ENCODE results near the gene MEF2D. TPM values are rescaled to one million over a fixed set of nuclear protein-coding genes. Genes with fewer than 3 reads are reported as not detected.

MEF2D gene
- total RNA-seq, 1 experiment from 2014 or later, result 33.5 TPM

- TF ChIP-seq EZH2 (IDR thresholded peaks at IDR 0.05; ENCODE audit: low read depth), result no peak
- no peak for TF ChIP-seq CTCF (conservative IDR thresholded peaks at IDR 0.05)
- peaks cover 26% of the 10 kb centered on the region for H3K79me2 ChIP-seq (ENCODE audit: low read depth)
- peaks cover 10% of the 10 kb centered on the region for H3K27me3 ChIP-seq (ENCODE audit: insufficient read depth, low read depth)
- H2AFZ ChIP-seq, result no peak overlapping the region
- peaks cover 29% of the 10 kb centered on the region for H3K4me1 ChIP-seq (replicated peaks; ENCODE audit: insufficient read depth)
- peaks cover 9% of the 10 kb centered on the region; the same call in 1 of the 2 replicates for H3F3A ChIP-seq (ENCODE audit: insufficient read depth, low read depth)
- CTCF ChIA-PET, result interaction anchor here (0.5 to 1.1 kb wide), 5 partner anchors 22 to 181 kb away, joined by 3 to 5 read pairs (median 4); no protein-coding TSS in a partner anchor
- no peak overlapping the region for H3K4me3 ChIP-seq
- no peak overlapping the region for H3K27ac ChIP-seq
- no peaks in the 10 kb centered on the region for H3K9me2 ChIP-seq (ENCODE audit: insufficient read depth)
- no peaks in the 10 kb centered on the region for H4K20me1 ChIP-seq (ENCODE audit: insufficient read depth)
- POLR2A ChIA-PET (ENCODE audit: unreplicated experiment), result no interaction called here
- no peaks in the 10 kb centered on the region for H3K36me3 ChIP-seq (ENCODE audit: low read depth)
- H3K4me2 ChIP-seq, result no peak overlapping the region
- intact Hi-C loops (cut with micrococcal nuclease; ENCODE audit: unreplicated experiment), result no loop called here
- BruUV-seq (replicated peaks), result no TSS peak
- no peak for DNase-seq
- H3K9me3 ChIP-seq (ENCODE audit: insufficient read depth, low read depth), result no peaks in the 10 kb centered on the region
These were observed 76.9 kb downstream of the MEF2D start for GRCh38 chr1:156423422-156424352.

- intact Hi-C loops (cut with micrococcal nuclease; ENCODE audit: unreplicated experiment), result no loop called here
- peaks cover 31% of the 10 kb centered on the region for H3K4me1 ChIP-seq (replicated peaks; ENCODE audit: insufficient read depth)
- H3K4me3 ChIP-seq, result no peak overlapping the region
- H3F3A ChIP-seq (ENCODE audit: insufficient read depth, low read depth), result peaks cover 9% of the 10 kb centered on the region; the same call in 1 of the 2 replicates
- H3K9me3 ChIP-seq (ENCODE audit: insufficient read depth, low read depth), result no peaks in the 10 kb centered on the region
- BruUV-seq (replicated peaks), result no TSS peak
- no peaks in the 10 kb centered on the region for H3K9me2 ChIP-seq (ENCODE audit: insufficient read depth)
- peak overlapping the region; percentile 80 for H3K4me2 ChIP-seq
- ChIA-PET CTCF (interaction anchor here (0.5 to 1.2 kb wide), 5 partner anchors 23 to 182 kb away, joined by 3 to 8 read pairs (median 4); no protein-coding TSS in a partner anchor), POLR2A (ENCODE audit: unreplicated experiment) (interaction anchor here (0.7 to 0.9 kb wide), 2 partner anchors 212 to 306 kb away, joined by 3 to 4 read pairs; no protein-coding TSS in a partner anchor)
- no peaks in the 10 kb centered on the region for H3K27me3 ChIP-seq (ENCODE audit: insufficient read depth, low read depth)
- TF ChIP-seq EZH2 (IDR thresholded peaks at IDR 0.05; ENCODE audit: low read depth) (no peak), CTCF (conservative IDR thresholded peaks at IDR 0.05) (no peak)
- H3K36me3 ChIP-seq (ENCODE audit: low read depth), result no peaks in the 10 kb centered on the region
- peaks cover 34% of the 10 kb centered on the region for H3K79me2 ChIP-seq (ENCODE audit: low read depth)
- H3K27ac ChIP-seq, result no peak overlapping the region
- no peaks in the 10 kb centered on the region for H4K20me1 ChIP-seq (ENCODE audit: insufficient read depth)
- peak; percentile 46 to 64 for DNase-seq
- no peak overlapping the region for H2AFZ ChIP-seq
These were observed 77.9 kb downstream of the MEF2D start for GRCh38 chr1:156422602-156423091.

DNA sequence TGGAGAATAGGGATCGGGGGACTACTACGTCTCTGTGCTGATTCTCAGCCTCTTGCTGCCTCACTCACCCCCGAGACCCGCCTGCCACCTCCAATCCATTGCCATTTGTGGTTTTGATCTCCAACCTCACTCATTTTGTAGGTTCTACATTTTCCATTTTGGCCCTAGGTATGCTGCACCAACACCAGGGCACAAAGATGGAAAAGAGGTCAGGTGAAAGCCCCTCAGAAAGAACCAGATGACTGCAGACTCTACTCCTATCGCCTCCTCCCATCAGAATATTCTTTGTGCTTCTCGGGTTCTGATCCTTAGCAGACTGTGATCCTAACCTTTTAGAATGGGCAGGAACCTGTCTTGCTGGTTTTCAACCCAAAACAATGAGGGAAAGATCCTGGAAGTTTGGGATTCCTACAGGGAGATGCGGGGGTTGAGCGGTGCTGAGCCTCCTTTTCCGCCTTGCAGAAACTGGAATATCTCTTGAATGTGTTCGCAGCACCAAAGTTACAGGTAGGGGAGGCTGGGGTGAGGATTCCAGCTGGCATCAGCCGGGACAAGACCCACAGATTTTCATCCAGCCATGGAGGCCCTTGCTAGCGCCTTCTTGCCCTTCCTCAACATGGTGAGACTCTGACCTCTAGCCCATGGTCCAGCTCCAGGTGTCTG lies 78.5 kb downstream of the MEF2D start:
- Histone ChIP-seq H3K9me2 (ENCODE audit: insufficient read depth) (no peaks in the 10 kb centered on the region), H3K27me3 (ENCODE audit: insufficient read depth, low read depth) (no peaks in the 10 kb centered on the region), H3K36me3 (ENCODE audit: low read depth) (peaks cover under 1% of the 10 kb centered on the region; the same call in 1 of the 2 replicates), H3K4me1 (replicated peaks; ENCODE audit: insufficient read depth) (peaks cover 31% of the 10 kb centered on the region), H3K4me2 (peak overlapping the region; percentile 80), H3K27ac (no peak overlapping the region), H3F3A (ENCODE audit: insufficient read depth, low read depth) (peaks cover 9% of the 10 kb centered on the region; the same call in 1 of the 2 replicates), H3K9me3 (ENCODE audit: insufficient read depth, low read depth) (no peaks in the 10 kb centered on the region), H3K4me3 (peak overlapping the region; percentile 84), H4K20me1 (ENCODE audit: insufficient read depth) (no peaks in the 10 kb centered on the region), H2AFZ (peak overlapping the region; percentile 86), H3K79me2 (ENCODE audit: low read depth) (peaks cover 35% of the 10 kb centered on the region)
- CTCF ChIA-PET, result interaction anchor here (0.8 to 1.2 kb wide), 3 partner anchors 24 to 36 kb away, joined by 4 to 8 read pairs (median 5); no protein-coding TSS in a partner anchor
- intact Hi-C loops (cut with micrococcal nuclease; ENCODE audit: unreplicated experiment), result no loop called here
- BruUV-seq (replicated peaks), result TSS peak; percentile 34
- no peak for TF ChIP-seq CTCF (conservative IDR thresholded peaks at IDR 0.05)
- TF ChIP-seq EZH2 (IDR thresholded peaks at IDR 0.05; ENCODE audit: low read depth), result no peak
- POLR2A ChIA-PET (ENCODE audit: unreplicated experiment), result interaction anchor here (0.7 to 0.9 kb wide), 2 partner anchors 213 to 1404 kb away, joined by 3 to 4 read pairs; no protein-coding TSS in a partner anchor
- DNase-seq, result no peak
